HG03439 (cell line): Measurements from ENCODE around the gene SRRM2.

ENCODE experiments used
- ATAC-seq: cut with Tn5 transposase; IDR thresholded peaks from one replicate; pipeline ENCODE4 v1.9.1; 2021; ENCODE audit warnings: mild to moderate bottlenecking, moderate library complexity; ENCODE audit not compliant: unreplicated experiment

The SRRM2 gene

DNA sequence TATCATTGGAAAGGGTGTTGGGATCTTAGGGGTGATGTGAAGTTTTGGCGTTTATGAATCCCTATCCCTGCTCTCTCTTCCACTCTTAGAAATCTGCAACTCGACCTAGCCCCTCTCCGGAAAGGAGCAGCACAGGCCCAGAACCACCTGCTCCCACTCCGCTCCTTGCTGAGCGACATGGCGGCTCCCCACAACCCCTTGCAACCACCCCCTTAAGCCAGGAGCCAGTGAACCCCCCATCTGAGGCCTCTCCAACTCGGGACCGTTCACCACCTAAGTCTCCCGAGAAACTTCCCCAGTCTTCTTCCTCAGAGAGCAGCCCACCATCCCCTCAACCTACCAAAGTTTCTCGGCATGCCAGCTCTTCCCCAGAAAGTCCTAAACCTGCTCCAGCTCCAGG is 9.0 kb downstream of the SRRM2 start:
- ATAC-seq = no peak

DNA sequence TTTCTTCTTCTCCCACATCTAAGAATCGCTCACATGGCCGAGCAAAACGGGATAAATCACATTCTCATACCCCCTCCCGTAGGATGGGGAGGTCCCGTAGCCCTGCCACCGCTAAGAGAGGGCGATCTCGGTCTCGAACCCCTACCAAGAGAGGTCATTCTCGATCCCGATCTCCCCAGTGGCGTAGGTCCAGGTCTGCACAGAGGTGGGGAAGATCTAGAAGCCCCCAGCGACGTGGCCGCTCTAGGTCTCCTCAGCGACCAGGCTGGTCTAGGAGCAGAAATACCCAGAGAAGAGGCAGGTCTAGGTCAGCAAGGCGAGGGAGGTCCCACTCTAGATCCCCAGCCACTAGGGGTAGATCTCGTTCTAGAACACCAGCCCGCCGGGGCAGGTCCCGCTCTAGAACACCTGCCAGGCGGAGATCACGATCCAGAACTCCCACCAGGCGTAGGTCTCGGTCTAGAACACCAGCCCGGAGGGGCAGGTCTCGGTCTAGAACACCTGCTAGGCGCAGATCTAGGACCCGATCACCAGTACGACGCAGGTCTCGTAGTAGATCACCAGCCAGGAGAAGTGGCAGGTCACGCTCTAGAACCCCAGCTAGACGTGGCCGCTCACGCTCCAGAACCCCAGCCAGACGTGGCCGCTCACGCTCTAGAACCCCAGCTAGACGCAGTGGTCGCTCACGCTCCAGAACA is 9.6 kb downstream of the SRRM2 start:
- no peak for ATAC-seq

- ATAC-seq = no peak
Measured at GRCh38 chr16:2762711-2763110, 10.3 kb downstream of the SRRM2 start.

GRCh38 chr16:2763173-2763572 is 10.7 kb downstream of the SRRM2 start:
- ATAC-seq = no peak

DNA sequence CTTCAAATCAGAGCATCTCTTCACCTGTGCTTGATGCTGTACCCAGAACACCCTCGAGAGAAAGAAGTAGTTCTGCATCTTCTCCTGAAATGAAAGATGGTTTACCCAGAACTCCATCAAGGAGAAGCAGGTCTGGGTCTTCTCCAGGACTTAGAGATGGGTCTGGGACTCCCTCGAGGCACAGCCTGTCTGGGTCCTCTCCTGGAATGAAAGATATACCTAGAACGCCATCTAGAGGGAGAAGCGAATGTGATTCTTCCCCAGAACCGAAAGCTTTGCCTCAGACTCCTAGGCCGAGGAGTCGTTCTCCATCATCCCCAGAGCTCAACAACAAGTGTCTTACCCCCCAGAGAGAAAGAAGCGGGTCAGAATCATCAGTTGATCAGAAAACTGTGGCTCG is 12.3 kb downstream of the SRRM2 start:
- no peak for ATAC-seq

GRCh38 chr16:2765462-2766404 is 13.3 kb downstream of the SRRM2 start:
- no peak for ATAC-seq

DNA sequence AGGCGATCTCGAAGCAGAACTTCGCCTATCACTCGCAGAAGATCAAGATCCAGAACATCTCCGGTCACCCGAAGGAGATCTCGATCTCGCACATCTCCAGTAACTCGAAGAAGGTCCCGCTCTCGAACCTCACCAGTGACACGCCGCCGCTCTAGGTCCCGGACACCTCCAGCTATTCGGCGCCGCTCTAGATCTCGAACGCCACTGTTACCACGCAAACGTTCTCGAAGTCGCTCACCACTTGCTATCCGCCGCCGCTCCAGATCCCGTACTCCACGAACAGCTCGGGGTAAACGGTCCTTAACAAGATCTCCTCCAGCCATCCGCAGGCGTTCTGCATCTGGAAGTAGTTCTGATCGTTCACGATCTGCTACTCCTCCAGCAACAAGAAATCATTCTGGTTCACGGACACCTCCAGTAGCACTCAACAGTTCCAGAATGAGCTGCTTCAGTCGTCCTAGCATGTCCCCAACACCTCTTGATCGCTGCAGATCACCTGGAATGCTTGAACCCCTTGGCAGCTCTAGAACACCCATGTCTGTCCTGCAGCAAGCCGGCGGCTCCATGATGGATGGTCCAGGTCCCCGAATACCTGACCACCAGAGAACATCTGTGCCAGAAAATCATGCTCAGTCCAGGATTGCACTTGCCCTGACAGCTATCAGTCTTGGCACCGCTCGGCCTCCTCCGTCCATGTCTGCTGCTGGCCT is 14.1 kb downstream of the SRRM2 start:
- ATAC-seq = no peak

DNA sequence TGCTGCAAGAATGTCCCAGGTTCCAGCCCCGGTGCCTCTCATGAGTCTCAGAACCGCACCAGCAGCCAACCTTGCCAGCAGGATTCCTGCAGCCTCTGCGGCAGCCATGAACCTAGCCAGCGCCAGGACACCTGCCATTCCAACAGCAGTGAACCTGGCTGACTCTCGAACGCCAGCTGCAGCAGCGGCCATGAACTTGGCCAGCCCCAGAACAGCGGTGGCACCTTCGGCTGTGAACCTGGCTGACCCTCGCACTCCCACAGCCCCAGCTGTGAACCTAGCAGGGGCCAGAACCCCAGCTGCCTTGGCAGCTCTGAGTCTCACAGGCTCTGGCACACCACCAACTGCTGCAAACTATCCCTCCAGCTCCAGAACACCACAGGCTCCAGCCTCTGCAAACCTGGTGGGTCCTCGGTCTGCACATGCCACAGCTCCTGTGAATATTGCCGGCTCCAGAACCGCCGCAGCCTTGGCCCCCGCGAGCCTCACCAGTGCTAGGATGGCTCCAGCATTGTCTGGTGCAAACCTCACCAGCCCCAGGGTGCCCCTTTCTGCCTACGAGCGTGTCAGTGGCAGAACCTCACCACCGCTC is 14.8 kb downstream of the SRRM2 start:
- ATAC-seq = no peak

DNA sequence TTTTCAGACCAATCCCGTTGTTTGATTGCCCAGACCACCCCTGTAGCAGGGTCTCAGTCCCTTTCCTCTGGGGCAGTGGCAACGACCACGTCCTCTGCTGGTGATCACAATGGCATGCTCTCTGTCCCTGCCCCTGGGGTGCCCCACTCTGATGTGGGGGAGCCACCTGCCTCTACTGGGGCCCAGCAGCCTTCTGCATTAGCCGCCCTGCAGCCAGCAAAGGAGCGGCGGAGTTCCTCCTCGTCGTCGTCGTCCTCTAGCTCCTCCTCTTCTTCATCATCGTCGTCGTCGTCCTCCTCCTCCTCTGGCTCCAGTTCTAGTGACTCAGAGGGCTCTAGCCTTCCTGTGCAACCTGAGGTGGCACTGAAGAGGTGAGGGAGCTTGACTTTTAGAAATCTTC is 15.5 kb downstream of the SRRM2 start:
- ATAC-seq = no peak

DNA sequence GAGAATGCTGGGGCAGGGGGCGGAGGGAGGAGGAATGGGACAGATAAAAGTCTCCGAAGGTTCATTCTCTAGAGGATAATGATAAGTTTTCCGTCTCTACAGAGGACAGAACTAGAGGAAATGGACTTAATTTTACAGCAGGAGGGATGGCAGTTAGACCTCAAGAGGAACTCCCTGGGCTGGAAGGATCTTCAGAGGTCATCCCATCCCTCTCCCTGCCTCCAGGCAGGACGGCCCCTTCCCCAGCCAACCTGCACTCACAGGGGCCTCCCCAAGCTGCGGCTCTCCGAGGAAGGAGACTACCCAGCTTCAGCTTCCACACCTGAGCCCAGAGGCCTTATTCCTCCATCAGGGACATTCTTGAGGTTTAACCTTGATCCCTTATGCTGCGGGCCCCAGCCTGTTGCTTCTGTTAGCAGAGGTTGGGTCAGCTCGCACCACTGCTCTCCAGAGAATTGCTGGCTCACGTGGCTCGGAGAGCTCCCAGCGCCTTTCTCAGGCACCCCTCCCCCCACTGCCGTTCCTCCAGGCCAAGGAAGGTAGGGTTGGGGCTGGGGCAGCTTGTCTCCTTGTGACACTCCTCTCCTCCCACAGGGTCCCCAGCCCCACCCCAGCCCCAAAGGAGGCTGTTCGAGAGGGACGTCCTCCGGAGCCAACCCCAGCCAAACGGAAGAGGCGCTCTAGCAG is 16.1 kb downstream of the SRRM2 start:
- no peak for ATAC-seq

DNA sequence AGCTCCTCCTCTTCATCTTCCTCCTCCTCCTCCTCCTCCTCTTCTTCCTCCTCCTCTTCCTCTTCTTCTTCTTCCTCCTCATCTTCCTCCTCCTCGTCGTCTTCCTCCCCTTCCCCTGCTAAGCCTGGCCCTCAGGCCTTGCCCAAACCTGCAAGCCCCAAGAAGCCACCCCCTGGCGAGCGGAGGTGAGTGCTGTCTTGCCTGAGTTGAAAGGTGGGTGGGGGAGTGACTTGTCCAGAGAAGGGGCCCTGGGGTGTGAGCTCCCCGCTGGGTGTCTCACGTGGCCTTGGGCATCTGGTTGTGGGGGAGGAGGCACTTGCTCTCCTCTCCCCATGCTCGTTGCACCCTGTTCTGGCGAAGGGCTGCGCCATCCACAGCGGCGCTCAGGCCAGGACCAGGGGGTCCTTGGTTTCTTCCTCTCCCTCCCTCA is 16.7 kb downstream of the SRRM2 start:
- ATAC-seq = no peak

DNA sequence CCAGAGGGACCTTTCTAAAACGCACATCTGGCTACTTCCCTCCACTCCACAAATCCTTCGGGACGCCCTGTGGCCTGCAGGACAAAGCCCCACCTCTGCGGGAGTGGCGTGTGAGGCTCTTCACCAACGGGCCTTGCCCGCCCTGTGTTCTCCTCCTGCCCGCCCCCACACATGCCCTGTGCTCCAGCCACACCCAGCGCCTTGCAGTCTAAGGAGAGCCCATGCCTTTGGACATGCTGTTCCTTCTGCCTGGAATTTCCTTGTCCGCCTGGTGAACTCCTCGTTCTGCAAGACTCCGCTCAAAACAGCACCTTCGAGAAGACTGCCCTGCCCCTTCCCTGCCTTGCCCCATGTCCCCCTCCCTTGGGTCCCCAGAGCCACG is 17.2 kb downstream of the SRRM2 start:
- no peak for ATAC-seq

- no peak for ATAC-seq
Measured at GRCh38 chr16:2770057-2770951, 17.9 kb downstream of the SRRM2 start.

DNA sequence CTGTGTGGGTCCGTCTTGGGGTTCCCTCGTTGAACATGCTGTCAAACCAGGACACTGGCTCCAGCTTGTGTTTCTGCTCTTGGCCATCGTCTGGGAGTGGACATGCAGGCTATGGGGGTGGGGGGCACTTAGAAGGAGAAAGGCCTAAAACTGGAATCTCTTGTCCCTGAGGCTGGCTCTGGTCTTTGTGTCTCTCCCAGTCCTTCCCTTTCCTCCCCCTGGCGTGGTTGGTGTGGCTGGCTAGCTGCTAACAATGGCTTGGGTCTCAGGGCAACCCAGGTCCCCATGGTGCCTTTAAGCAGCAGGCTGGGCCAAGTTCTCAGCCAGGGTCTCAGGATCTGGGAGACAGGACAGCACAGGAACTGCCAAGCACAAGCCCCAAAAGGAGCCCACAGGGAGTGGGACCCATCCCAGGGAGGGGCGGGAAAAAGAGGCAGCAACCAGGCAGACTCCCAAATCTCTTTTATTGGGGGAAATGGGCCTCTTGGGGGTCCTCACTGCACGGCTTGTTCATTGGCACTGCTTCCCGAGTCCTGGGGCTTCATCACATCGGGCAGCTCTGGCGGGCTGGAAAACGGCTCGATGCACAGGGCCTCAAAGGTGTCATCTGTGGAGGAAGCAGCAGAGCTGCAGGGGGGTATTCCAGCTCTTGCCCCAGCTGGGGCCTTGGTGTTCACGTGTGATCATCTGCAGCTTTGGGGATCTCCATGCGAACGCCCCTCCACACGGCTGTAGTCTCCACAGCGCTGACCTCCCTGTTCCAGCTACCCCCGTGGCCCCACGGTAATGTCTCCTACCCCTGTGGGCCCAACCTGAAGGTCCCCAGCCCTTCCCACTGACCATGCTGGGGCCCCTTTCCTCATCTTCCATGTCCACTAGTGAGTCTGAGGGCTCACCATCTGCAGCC is 19.3 kb downstream of the SRRM2 start:
- no peak for ATAC-seq

DNA sequence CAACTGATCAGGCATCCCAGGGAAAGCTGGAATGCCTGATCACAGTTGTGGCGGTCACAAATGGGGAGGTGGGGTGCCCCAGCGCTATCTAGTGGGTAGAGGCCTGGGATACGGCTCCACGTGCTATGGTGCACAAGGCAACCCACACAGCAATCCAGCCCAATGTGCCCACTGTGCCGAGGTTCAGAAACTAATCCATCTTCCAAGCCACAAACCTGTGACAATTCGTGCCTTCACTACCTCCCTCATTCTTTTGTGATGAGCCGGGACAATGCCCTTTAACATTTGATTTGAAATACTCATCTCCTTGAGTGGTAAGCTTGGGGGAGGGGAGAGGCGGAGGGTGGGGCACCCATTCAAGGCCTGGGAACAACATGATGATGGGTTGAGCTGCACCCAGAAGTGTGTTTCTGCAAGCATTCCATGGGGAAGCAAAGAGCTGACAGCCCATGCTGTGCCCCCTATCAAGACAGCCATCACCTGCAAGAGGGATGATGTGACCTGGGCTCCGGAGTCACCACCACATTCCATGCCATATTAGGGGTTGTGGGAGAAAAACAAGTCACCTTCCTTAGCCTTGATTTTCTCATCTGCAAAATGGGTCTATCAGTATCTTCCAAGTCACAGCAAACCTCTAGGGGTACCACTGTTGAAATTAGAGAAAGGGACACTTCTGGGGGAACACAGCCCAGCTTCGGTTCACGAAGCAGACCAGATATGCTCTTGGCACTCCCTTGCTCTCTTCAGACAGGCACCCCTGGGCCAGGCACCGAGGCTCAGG is 20.9 kb downstream of the SRRM2 start:
- ATAC-seq = no peak

GRCh38 chr16:2774161-2774891 is 21.9 kb downstream of the SRRM2 start:
- ATAC-seq = no peak

DNA sequence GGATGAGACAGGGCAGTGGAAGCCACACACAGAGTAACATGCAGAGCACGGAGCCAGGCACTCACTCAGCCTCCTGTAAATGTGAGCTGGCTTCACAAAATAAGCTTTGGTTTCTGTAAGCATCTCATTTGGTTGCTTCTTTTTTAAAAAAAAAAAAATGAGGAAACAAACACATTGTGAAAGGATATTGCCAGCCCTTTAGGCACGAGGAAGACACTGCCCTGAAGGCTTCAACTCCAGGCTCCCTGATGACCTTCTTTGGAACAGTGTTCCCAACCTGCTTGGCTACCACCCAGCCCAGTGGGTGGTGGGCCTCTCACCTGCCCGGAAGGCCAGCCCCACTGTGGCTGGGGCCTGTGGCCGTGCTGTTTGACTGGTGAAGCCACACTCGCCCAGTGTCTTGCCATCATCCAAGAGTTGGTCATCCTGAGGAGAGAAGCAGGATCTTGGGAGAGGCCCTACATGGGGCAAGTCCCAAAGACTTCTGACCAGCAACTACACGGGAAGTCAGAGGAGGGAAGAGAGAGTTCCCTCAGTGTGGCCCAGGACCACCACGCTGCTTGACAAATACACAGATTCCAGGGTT is 22.8 kb downstream of the SRRM2 start:
- ATAC-seq = no peak
